GM12873 (cell line): ENCODE measurements around the gene RFX4.

Source experiments
- TF ChIP-seq, protein P1 (sequence below): IDR thresholded peaks from 2 replicates; pipeline ENCODE4 v1.5.1; 2012; ENCODE audit warnings: low read depth, mild to moderate bottlenecking, moderate library complexity, low read length, control low read depth; ENCODE audit not compliant: insufficient read depth; ENCODE audit errors: missing control alignments

RFX4 gene

DNA sequence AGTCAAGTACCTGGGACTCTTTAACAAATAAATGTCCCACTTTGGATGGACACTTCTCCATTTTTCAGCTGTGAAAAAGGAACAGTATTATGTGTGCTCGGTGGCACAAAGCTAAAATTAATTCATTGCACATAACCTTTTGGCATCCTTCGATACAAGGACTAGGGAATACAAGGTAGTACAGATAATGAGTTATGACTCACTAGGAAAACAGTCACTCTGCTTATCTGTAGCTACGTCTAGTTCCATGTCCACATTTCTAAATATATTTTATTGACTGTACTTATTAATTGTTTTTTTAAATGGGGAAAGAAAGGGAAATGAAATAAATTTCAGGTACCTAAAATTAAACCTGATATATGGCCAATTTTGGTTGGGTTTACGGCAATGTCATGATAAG is 156.5 kb downstream of the RFX4 start:
- TF ChIP-seq, protein P1, sequence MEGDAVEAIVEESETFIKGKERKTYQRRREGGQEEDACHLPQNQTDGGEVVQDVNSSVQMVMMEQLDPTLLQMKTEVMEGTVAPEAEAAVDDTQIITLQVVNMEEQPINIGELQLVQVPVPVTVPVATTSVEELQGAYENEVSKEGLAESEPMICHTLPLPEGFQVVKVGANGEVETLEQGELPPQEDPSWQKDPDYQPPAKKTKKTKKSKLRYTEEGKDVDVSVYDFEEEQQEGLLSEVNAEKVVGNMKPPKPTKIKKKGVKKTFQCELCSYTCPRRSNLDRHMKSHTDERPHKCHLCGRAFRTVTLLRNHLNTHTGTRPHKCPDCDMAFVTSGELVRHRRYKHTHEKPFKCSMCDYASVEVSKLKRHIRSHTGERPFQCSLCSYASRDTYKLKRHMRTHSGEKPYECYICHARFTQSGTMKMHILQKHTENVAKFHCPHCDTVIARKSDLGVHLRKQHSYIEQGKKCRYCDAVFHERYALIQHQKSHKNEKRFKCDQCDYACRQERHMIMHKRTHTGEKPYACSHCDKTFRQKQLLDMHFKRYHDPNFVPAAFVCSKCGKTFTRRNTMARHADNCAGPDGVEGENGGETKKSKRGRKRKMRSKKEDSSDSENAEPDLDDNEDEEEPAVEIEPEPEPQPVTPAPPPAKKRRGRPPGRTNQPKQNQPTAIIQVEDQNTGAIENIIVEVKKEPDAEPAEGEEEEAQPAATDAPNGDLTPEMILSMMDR, result no peak

DNA sequence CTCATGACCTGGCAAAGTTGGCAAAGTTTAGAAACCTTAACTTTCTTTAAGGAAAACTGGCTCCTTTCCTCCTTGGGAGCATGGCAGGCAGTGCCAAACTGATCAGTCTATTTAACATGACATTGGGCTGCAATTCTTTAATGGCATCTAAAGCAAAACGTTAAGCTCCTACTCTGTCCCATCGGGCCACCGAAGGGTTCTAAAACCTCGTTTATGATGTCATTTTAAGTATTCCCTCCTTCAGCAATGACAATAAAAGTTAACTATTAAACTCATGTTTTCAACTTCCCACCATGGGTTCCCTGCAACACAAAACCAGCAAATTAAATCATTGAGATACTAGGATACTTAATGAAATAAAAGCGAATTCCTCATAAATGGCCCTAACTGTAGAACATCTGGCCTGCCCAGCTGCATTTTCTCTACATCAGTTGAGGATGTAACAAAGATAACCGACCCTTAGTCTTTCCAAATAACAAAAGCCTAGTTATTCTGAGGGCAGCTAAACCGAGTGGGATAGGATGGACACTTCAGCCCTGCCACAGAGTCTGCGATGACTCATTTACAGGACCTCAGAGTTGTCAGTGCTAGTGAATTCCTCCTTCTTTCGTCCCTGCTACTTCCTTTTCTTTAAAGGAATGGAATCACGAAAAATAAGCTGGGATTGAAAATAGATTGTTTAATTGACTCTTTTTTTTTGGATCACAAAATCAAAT is 157.2 kb downstream of the RFX4 start:
- TF ChIP-seq, protein P1, result no peak

DNA sequence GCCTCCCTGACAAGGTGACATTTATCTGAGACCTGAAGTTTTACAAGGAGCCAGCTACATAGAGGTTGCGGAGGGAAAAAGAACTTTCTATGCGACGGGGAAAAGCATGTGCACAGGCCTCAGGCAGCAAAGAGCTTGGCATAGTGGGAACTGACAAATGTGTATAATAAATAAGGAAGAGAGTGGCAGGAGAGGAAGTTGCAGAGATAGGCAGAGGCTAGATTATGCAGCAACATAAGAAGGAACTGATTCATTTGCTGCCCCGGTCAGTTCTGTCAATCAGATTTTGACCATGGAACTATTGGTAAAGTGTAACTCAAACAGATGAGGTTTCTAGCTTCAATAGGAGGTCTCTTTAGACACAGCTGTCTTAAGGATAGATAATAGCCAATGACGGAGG is 158.0 kb downstream of the RFX4 start:
- TF ChIP-seq, protein P1, result no peak

DNA sequence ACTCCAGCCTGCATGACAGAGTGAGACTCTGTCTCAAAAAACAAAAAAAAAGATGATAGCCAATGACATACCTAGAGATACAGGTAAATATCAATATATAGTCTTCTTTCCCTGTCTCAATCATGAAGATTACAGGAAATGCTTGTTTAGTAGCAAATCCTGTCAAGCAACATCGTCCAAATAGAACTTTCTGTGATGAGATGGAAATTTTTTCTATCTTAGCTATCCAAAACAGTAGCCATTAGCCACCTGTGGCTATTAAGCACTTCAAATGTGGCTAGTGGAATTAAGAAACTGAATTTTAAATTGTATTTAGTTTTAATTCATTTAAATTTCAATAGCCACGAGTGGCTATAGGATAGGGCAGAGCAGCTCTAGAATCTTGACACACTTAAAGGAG is 158.4 kb downstream of the RFX4 start:
- TF ChIP-seq, protein P1, result no peak

DNA sequence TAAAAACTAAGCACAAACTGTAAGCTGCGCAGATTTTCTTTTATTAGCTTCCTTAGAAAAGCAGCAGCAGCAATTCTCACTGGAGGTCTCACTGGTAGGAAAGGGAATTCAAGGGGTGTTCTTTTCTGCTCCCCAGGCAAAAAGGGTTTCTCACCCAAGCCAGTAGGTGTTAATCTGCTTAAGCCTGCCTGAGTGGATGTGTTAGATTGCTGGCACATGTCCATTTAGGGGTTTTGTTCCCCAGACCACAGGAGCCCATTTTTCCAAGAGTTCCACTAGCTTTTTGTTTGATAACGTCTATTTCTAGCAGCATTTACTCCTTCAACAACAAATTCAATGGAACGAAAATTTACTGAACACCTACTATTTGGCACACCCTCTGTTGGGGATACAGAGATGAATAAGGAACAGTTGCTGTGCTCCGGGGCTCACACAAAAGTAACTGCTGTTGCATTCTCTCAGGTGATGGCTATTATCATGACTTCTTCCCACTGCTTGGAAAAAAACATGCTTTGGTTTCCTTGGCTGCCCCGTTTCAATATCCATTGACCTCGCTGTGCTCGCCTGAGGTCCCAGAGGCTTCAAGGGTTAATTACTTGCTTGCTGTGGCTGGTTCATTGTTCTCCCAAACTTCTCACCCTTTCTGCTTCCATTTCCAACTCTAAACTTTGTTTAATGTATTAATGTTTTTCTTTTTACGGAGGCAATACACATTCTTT is 160.6 kb downstream of the RFX4 start:
- TF ChIP-seq, protein P1, result no peak

DNA sequence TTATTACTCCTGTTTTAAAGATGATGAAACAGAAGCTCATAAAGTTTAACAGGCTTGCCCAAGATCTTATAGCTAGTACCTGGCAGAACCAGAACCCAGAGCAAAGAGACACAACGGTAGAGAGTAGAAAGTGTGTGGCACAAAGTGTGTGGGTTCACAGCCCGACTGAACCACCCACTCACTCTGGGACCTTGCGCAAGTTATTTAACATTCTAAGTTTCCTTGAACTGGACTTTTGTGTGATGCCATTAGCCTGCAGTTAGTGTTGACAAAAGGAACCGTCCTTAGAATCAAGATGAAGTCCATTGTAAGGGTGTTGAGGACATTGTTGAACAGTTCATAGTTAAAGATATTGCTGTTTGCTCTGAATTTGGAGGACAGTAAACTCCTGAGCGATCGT is 161.8 kb downstream of the RFX4 start:
- TF ChIP-seq, protein P1, result no peak

DNA sequence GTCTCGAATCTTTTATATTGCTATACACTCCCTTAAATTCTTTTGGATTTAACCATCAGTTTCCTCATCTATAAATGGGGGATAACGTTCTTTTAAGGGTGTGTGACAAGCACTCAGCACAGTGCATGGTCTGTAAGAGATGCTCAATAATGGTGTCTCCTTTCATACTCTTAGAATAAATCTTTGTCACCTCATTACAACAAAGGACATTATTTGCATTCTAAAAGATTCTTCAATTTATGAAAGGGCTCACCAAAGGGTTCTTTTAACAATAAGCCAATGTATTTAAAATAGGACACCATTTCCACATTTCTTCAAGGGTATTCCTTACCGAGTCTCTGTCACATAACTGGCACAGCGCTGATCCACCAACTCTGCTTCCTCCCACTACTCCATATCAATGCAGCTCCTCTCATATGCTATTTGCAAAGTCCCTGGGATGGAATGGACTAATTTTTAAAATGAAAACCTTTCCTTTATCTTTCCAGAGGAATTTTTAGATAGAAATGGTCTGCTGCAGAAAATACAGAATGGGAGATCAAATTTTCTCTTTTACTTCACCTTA is 162.5 kb downstream of the RFX4 start:
- TF ChIP-seq, protein P1, result no peak
